ENCODE data around the gene DSP.

DSP gene

GRCh38 chr6:7541175-7542064 is at the start of gene DSP:
Gene DSP, plus strand, starts transcription at chr6:7541671. Its CDS starts 245 bp downstream, at chr6:7541916.
- peak; percentile 27 for DNase-seq

DNA sequence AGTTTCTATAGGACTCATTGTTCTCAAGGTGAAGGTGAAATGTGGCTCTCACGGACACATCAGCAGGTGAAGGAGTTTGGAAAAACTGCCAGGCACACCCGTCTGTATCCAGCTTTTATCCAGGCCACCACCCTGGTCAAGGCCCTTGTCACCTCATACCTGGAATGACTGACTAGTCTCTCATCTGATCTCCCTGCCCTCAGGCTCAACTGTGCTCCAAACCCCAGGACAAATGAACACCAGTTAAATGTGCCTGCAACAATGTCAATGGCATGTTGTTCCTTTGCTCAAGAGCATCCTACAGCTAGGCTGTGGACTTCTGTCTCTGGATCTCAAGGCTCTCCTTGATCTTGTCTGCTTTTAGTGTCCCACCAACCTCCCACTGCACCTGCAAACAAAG is 47.6 kb upstream of the DSP start:
- no peak for DNase-seq

DNA sequence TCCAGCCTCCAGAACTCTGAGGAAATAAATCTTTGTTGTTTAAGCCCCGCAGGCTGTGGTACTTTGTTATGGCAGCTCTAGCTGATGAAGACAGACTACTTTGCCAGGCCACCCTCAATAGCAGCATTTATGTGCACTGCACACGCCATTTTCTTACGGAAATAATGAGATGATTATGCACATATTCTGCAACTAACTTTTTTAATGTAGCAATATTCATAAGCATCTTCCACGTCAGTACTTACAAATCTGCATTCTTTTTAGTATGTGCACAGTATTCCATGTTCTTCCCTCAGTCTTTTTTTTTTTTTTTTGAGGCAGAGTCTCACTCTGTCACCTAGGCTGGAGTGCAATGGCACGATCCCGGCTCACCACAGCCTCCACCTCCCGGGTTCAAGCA is 46.8 kb upstream of the DSP start:
- no peak for DNase-seq

- no peak for DNase-seq
Observed at GRCh38 chr6:7496266-7496875, 45.1 kb upstream of the DSP start.

DNA sequence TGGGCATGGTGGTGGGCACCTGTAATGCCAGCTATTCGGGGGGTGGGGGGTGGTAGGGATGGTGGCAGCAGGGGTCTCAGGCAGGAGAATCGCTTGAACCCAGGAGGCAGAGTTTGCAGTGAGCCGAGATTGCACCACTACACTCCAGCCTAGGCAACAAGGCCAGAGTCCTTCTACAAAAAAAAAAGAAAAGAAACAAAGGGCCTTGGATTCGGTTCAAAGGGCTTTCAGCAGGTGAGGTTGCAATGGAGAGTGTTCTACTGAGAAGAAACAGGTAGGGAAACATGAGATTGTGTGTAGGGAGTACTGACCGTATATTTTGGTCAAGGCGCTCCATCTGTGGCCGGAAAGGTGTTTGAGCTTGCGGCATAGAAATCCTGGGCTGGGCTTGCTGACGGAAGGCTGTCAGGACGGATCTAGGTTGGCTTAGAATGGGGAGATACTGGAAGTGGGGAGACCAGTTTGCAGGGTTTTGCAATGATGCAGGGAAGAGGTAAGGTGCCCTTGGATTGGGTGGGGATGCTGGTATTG is 40.7 kb upstream of the DSP start:
- DNase-seq = no peak

- DNase-seq = no peak
Observed at GRCh38 chr6:7502743-7503142, 38.7 kb upstream of the DSP start.

- no peak for DNase-seq
Observed at GRCh38 chr6:7504041-7504440, 37.4 kb upstream of the DSP start.

- DNase-seq = no peak
Observed at GRCh38 chr6:7505189-7505699, 36.2 kb upstream of the DSP start.

- DNase-seq = no peak
Observed at GRCh38 chr6:7507600-7507999, 33.9 kb upstream of the DSP start.

GRCh38 chr6:7512320-7512719 is 29.2 kb upstream of the DSP start:
- no peak for DNase-seq

GRCh38 chr6:7513529-7513928 is 27.9 kb upstream of the DSP start:
- no peak for DNase-seq

GRCh38 chr6:7515363-7515762 is 26.1 kb upstream of the DSP start:
- no peak for DNase-seq

GRCh38 chr6:7518877-7519276 is 22.6 kb upstream of the DSP start:
- DNase-seq = no peak

DNA sequence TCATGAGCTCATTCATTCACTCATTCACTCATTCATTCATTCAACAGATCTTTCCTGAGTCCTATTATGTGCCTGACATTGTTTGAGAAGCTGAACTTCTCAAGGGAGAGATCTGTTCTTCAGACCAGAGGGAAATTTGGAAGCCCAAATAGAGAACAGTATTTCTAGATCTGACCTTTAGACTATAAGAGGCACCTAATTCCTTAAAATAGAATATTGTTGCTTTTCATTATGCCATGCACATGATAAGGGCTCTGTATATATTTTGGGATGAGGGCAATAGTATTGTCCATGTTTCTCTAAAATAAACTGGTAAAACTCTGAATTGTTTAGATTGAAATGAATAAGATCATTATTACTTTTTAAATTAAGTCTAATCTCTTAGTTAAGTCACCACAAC is 18.6 kb upstream of the DSP start:
- DNase-seq = no peak

DNA sequence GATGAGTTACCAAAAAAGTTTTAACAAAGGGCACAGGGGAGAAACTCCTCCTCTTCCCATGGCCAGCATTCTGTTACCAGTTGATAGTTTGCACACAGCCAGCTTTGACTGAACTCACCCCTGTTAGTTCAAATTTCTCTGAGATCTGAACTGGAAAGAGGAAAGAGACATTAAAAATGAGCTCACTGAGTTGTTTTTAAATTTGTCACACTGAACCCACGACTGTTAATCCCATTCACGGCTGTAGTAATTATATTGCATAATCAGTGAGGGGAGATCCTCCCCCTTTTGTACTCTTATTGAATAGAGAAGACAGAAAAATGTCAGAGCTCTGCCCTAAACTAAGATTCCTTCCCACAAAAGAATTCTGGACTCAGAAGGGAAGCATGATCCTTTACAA is 17.5 kb upstream of the DSP start:
- no peak for DNase-seq

DNA sequence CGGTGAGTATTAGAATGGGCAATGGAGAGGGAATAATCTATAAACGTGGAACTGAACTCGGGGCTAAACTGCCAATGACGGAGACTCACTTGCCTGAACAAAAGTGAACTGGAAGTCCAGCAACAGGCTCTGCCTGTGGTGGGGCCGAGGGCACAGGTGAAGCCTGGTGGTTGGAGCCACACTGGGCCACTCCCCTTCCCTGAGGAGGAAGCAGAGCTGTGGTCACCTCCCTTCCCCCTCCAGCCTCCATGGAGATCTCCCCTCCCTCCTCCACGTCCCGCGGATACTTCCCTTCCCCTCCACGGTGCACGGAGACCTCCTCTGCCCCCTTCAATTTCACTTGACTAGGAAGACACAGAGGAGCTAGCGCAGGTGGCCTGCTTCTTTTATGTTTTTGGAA is 14.7 kb upstream of the DSP start:
- DNase-seq = no peak

DNA sequence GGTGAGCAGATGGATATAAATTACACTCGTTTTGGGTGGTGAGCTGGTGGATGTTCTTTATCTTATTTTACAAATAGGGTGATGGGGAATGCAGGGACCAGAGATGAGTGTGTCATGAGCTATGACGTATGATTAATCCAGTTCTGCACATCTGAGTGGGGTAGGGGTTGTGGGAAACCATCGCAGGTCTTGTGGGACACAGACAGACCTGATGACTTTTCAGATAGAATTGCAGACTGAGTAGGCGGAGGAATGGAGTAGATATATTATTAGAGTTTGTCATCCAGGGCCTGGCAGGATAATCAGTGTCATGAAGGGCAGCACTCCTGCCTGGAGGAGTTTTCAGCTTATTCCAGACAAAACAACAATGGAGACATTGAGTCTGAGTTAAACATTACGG is 12.9 kb upstream of the DSP start:
- no peak for DNase-seq

DNA sequence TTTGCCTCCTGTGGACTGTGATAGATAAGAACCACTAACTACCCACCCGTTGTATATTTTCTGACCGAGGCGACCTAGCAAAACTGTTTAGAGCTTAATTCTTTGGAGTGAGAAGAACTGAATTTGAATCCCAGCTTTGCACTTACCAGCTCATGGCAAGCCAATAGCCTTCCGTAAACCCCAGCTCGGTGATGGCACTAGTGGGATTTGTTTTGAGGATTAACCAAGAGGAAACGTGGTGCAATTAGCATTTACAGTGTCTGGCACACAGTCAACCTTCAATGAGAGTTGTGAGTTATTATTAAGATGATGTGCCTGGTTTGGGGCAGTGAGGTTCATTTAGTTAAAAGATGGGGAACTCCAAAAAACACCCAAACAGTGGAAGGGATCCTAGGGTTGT is 12.3 kb upstream of the DSP start:
- no peak for DNase-seq

GRCh38 chr6:7532232-7532631 is 9.2 kb upstream of the DSP start:
- DNase-seq = no peak

GRCh38 chr6:7532821-7533220 is 8.7 kb upstream of the DSP start:
- DNase-seq = no peak

DNA sequence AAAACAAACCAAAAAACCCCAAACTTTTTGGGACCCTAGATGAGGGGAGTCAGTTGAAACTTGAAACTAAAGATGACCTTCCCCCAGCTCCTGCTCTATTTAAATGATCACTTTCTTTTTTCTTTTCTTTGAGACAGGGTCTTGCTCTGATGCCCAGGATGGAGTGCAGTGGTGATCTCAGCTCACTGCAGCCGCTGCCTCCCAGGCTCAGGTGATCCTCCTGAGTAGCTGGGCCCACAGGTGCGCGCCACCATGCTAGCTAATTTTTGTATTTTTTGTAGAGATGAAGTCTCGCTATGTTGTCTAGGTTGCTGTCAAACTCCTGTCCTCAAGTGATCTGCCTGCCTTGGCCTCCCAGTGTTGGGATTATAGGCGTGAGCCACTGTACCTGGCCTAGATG is 7.3 kb upstream of the DSP start:
- DNase-seq = no peak

DNA sequence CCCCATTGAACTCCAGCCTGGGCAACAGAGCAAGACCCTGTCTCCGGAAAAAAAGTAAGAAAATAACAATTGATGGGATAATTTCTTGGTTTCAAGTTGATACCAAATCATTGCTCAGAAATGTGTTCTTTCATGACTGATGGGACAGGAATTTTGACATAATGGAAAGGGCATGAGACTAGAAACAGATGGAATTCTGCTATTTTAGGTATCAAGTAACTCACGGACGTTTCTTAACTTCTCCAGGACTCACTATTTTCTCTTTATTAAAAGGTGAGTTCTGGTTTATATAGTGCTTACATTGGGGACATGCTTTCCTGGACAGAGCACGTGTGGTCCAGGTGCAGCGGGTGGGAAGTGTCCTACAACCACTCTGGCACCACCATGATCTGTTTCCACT is 6.0 kb upstream of the DSP start:
- DNase-seq = no peak

DNA sequence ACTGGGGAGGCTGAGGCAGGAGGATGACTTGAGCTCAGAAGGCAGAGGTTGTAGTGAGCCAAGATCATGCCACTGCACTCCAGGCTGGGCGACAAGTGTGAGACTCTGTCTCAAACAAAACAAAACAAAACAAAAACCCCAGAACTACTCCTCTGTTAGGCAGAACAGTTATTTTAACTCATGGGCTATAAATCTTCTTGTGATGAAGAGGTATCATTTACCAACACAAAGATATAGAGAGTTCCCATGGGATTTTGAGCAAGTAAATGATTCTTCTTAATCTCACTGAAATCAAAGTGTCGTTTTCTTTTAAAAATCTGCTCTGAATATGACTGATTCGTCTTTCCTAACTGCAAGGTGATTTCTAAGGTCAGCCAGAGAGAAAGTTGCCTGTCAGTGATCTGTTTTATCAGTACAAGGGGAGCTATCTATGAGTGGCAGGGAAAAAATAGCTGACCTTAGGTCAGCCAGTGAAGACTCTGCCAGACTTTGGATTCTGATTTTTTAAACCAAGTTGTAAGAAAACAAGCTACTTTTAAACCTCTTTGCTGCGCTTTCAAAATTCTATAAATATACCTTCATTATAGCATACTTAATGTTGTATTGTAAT is 3.8 kb upstream of the DSP start:
- DNase-seq = no peak

GRCh38 chr6:7538484-7538883 is 3.0 kb upstream of the DSP start:
- no peak for DNase-seq
